SU-DHL-6 (cell line): ENCODE results near the gene SF3B1.

Source experiments
- H2AFZ ChIP-seq: fragments of 200-600 bp; sonication (generic); 2 replicates; pipeline ENCODE4 v1.6.1; 2014; ENCODE audit warnings: low read depth, mild to moderate bottlenecking, moderate library complexity, mixed read lengths, antibody characterized with exemption, low read length; ENCODE audit not compliant: severe bottlenecking
- H3F3A ChIP-seq: fragments of 200-600 bp; shearing (Covaris generic); 2 replicates; pipeline ENCODE4 v1.6.0; 2016; ENCODE audit warnings: antibody characterized with exemption, mild to moderate bottlenecking; ENCODE audit not compliant: insufficient read depth
- H3K27ac ChIP-seq: fragments of 200-600 bp; sonication (generic); 2 replicates; pipeline ENCODE4 v1.5.1; 2016; ENCODE audit warnings: low read depth, mild to moderate bottlenecking, low read length, moderate library complexity, mixed read lengths
- H3K27me3 ChIP-seq: fragments of 200-600 bp; sonication (generic), shearing (Covaris generic); 2 replicates; pipeline ENCODE4 v1.6.0; 2014; ENCODE audit warnings: mild to moderate bottlenecking, low read length
- H3K36me3 ChIP-seq: fragments of 200-600 bp; sonication (generic); 2 replicates; pipeline ENCODE4 v1.6.1; 2014; ENCODE audit warnings: mild to moderate bottlenecking, low read length, mixed read lengths
- H3K4me2 ChIP-seq: fragments of 300-600, 200-600 bp; shearing (Covaris generic), sonication (generic); 2 replicates; pipeline ENCODE4 v1.6.0; 2014; ENCODE audit warnings: low read length, low read depth, mild to moderate bottlenecking; ENCODE audit not compliant: poor library complexity, severe bottlenecking
- H3K4me3 ChIP-seq: fragments of 200-600 bp; sonication (generic); 2 replicates; pipeline ENCODE4 v1.5.1; 2014; ENCODE audit warnings: antibody characterized with exemption, low read length, mild to moderate bottlenecking, mixed read lengths; ENCODE audit not compliant: insufficient read depth, poor library complexity, severe bottlenecking
- H3K79me2 ChIP-seq: fragments of 200-600 bp; sonication (generic); 2 replicates; pipeline ENCODE4 v1.6.1; 2014; ENCODE audit warnings: mild to moderate bottlenecking, low read length, moderate library complexity; ENCODE audit not compliant: insufficient read depth
- H3K9ac ChIP-seq: fragments of 200-600 bp; sonication (generic); 2 replicates; pipeline ENCODE4 v1.7.0; 2014; ENCODE audit warnings: mild to moderate bottlenecking, low read length
- H3K9me2 ChIP-seq: fragments of 200-600 bp; sonication (generic); replicated peaks from 2 replicates; pipeline ENCODE4 v1.6.1; 2014; ENCODE audit warnings: low read length; ENCODE audit not compliant: insufficient read depth
- H3K9me3 ChIP-seq: fragments of 200-600 bp; sonication (generic); 2 replicates; pipeline ENCODE4 v1.6.1; 2014; ENCODE audit warnings: low read length, mixed read lengths; ENCODE audit not compliant: insufficient read depth
- H4K20me1 ChIP-seq: fragments of 200-600 bp; sonication (generic); 2 replicates; pipeline ENCODE4 v1.6.1; 2014; ENCODE audit warnings: low read depth, mild to moderate bottlenecking, antibody characterized with exemption, low read length, moderate library complexity, mixed read lengths
- CTCF ChIP-seq: fragments of 200-600 bp; sonication (generic); IDR thresholded peaks from one replicate; pipeline ENCODE4 v1.5.1; 2017; ENCODE audit warnings: antibody characterized with exemption, mild to moderate bottlenecking, low read length, moderate library complexity; ENCODE audit not compliant: insufficient read depth, poor library complexity, severe bottlenecking
- EZH2phosphoT487 ChIP-seq: fragments of 200-600 bp; sonication (generic), shearing (Covaris generic); conservative IDR thresholded peaks from 2 replicates; pipeline ENCODE4 v1.6.1; 2018; ENCODE audit warnings: mild to moderate bottlenecking, antibody characterized with exemption, low read length, moderate library complexity, mixed read lengths

Gene SF3B1

GRCh38 chr2:197423307-197423706, 11.5 kb downstream of the SF3B1 start:
- no peak overlapping the region for H3K4me2 ChIP-seq
- H3F3A ChIP-seq, result peaks cover 31% of the 10 kb centered on the region
- no peaks in the 10 kb centered on the region for H3K9me3 ChIP-seq
- H3K9me2 ChIP-seq, result no peaks in the 10 kb centered on the region
- TF ChIP-seq EZH2phosphoT487, result no peak
- no peak for TF ChIP-seq CTCF
- H3K27me3 ChIP-seq, result no peaks in the 10 kb centered on the region
- H3K79me2 ChIP-seq, result peaks cover 91% of the 10 kb centered on the region
- H2AFZ ChIP-seq, result no peak overlapping the region
- H4K20me1 ChIP-seq, result peaks cover 50% of the 10 kb centered on the region
- no peak overlapping the region for H3K9ac ChIP-seq
- H3K27ac ChIP-seq, result no peak overlapping the region
- no peak overlapping the region for H3K4me3 ChIP-seq
- peaks cover 48% of the 10 kb centered on the region for H3K36me3 ChIP-seq

DNA sequence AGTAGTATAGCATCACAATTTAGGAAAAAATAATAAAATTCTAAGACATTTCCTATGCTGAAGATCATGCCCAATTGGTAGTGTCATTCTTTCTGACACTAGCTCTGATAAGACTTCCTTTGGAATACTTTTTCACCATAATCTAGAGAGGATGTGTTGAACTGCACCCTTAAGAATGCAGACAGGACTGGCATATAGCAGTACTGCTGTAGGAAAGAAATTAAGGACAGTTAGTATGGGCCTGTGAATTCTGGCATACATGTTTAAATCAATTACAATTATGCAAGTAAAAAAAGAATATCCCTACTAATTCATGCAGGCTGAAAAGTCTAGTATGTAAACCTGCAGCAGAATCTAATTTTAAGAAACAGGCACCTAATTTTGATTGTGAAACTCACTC, 15.4 kb downstream of the SF3B1 start:
- TF ChIP-seq CTCF (no peak), EZH2phosphoT487 (no peak)
- H3K27ac ChIP-seq, result no peak overlapping the region
- H3K9me2 ChIP-seq, result no peaks in the 10 kb centered on the region
- H3K9me3 ChIP-seq, result no peaks in the 10 kb centered on the region
- H2AFZ ChIP-seq, result no peak overlapping the region
- H3F3A ChIP-seq, result peaks cover 24% of the 10 kb centered on the region
- H3K9ac ChIP-seq, result no peak overlapping the region
- H3K79me2 ChIP-seq, result peaks cover 71% of the 10 kb centered on the region
- no peak overlapping the region for H3K4me2 ChIP-seq
- no peak overlapping the region for H3K4me3 ChIP-seq
- H3K36me3 ChIP-seq, result peaks cover 78% of the 10 kb centered on the region
- H3K27me3 ChIP-seq, result no peaks in the 10 kb centered on the region
- peaks cover 33% of the 10 kb centered on the region for H4K20me1 ChIP-seq

- Histone ChIP-seq H3K36me3 (peaks cover 73% of the 10 kb centered on the region), H3F3A (peaks cover 20% of the 10 kb centered on the region), H3K9me3 (no peaks in the 10 kb centered on the region), H3K4me2 (no peak overlapping the region), H3K79me2 (peaks cover 55% of the 10 kb centered on the region), H2AFZ (no peak overlapping the region), H3K27ac (no peak overlapping the region), H3K9me2 (no peaks in the 10 kb centered on the region), H3K27me3 (no peaks in the 10 kb centered on the region), H3K4me3 (no peak overlapping the region), H3K9ac (no peak overlapping the region), H4K20me1 (peaks cover 19% of the 10 kb centered on the region; the same call in 1 of the 2 replicates)
- TF ChIP-seq EZH2phosphoT487, result no peak
Observed at GRCh38 chr2:197416268-197416667, 18.6 kb downstream of the SF3B1 start.

- H3K79me2 ChIP-seq, result peaks cover 45% of the 10 kb centered on the region
- H3K9me2 ChIP-seq, result no peaks in the 10 kb centered on the region
- no peaks in the 10 kb centered on the region for H3K9me3 ChIP-seq
- H3K36me3 ChIP-seq, result peaks cover 69% of the 10 kb centered on the region
- no peak overlapping the region for H3K4me3 ChIP-seq
- H3F3A ChIP-seq, result peaks cover 10% of the 10 kb centered on the region
- TF ChIP-seq CTCF, result no peak
- TF ChIP-seq EZH2phosphoT487, result no peak
- H4K20me1 ChIP-seq, result peaks cover 11% of the 10 kb centered on the region
- H3K4me2 ChIP-seq, result no peak overlapping the region
- no peak overlapping the region for H2AFZ ChIP-seq
- no peak overlapping the region for H3K9ac ChIP-seq
- H3K27ac ChIP-seq, result no peak overlapping the region
- H3K27me3 ChIP-seq, result no peaks in the 10 kb centered on the region
Observed at GRCh38 chr2:197414515-197414914, 20.3 kb downstream of the SF3B1 start.
